Testis (tissue), 2 donors: Measurements from ENCODE around the gene EPHA6.

Experiments used
- POLR2A ChIP-seq: fragments of 450-650 bp; IDR thresholded peaks from one replicate; pipeline ENCODE4 v1.6.1; 2017; ENCODE audit warnings: antibody characterized with exemption, mild to moderate bottlenecking, moderate library complexity
- TF ChIP-seq, protein P1 (sequence below), 3 experiments: fragments of 450-650 bp in 2 of 3; fragments of 200-600 bp in 1 of 3; sonication (generic) in 1 of 3; IDR thresholded peaks; one replicate each; pipeline ENCODE4 v1.5.1; 2016 to 2019; ENCODE audit warnings: antibody characterized with exemption in 3 of 3, mild to moderate bottlenecking in 2 of 3, moderate library complexity in 1 of 3

DNA sequence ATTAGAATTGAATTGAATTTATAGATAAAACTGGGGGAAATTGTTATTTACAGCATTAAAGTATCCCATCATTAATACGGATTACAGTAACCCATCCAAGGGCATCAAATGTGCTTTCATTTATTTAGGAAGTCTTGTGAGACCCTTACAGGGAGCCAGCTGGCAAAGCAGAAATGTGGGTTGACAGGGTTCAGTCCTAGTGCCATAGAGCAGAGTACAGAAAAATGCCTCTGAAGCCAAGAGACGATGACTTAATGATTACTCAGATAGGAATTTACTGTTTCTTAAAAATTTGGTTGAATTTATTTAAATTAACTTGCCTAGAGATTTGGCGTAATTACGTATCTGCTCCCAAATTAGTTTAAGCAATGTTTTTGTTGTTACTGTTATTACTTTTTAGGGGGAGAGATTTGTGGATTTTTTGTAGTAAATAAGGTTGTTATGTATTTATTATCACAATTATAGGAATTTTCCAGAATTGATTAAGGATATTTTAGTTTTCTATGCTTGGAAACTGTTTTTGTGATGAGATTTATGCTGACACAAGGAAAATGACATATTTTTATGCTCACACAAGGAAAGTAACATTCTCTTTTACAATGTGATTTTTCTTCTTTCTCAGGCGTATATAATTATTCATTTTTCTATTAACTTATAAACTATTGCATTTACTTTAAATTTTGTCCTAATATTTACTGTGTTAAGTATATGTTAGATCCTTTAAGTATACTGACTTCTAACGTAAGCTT lies 152.0 kb downstream of the EPHA6 start:
- TF ChIP-seq, protein P1, sequence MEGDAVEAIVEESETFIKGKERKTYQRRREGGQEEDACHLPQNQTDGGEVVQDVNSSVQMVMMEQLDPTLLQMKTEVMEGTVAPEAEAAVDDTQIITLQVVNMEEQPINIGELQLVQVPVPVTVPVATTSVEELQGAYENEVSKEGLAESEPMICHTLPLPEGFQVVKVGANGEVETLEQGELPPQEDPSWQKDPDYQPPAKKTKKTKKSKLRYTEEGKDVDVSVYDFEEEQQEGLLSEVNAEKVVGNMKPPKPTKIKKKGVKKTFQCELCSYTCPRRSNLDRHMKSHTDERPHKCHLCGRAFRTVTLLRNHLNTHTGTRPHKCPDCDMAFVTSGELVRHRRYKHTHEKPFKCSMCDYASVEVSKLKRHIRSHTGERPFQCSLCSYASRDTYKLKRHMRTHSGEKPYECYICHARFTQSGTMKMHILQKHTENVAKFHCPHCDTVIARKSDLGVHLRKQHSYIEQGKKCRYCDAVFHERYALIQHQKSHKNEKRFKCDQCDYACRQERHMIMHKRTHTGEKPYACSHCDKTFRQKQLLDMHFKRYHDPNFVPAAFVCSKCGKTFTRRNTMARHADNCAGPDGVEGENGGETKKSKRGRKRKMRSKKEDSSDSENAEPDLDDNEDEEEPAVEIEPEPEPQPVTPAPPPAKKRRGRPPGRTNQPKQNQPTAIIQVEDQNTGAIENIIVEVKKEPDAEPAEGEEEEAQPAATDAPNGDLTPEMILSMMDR (IDR thresholded peaks at IDR 0.05) = no peak
- no peak for TF ChIP-seq POLR2A
